Spinal cord (tissue), 10 donors: Measurements from ENCODE around the gene KRTAP10-7. TPM values are rescaled to one million over a fixed set of nuclear protein-coding genes. Genes with fewer than 3 reads are reported as not detected.

ENCODE experiments used
- DNase-seq, 6 donors: peaks; one replicate each; pipeline versions ENCODE4 v3.0.0 to v3.0.0-alpha.2; 2013 to 2015; ENCODE audit warnings: low spot score in 6 of 6, low read depth in 4 of 6
- H3K27ac ChIP-seq: one replicate; pipeline ENCODE4 v1.5.1; 2013; ENCODE audit warnings: low read depth, low read length, control low read depth
- H3K27me3 ChIP-seq: one replicate; pipeline ENCODE4 v1.6.1; 2013; ENCODE audit warnings: low read length; ENCODE audit not compliant: control insufficient read depth, insufficient read depth
- H3K36me3 ChIP-seq: one replicate; pipeline ENCODE4 v1.6.1; 2013; ENCODE audit warnings: low read length; ENCODE audit not compliant: control insufficient read depth, insufficient read depth
- H3K4me1 ChIP-seq: one replicate; pipeline ENCODE4 v1.6.1; 2013; ENCODE audit warnings: low read length; ENCODE audit not compliant: control insufficient read depth, insufficient read depth
- H3K4me3 ChIP-seq: one replicate; pipeline ENCODE4 v1.5.1; 2013; ENCODE audit warnings: low read depth, low read length, control low read depth
- H3K9me3 ChIP-seq: one replicate; pipeline ENCODE4 v1.6.1; 2013; ENCODE audit warnings: low read length; ENCODE audit not compliant: control insufficient read depth, insufficient read depth
- WGBS: methylation state at CpG from one replicate; pipeline ENCODE4 v1.1.5; 2013; ENCODE audit warnings: missing lambda C conversion rate; ENCODE audit not compliant: insufficient coverage; 5-methylcytosine and 5-hydroxymethylcytosine counted together
- polyA plus RNA-seq, 2 donors: library from polyadenylated mRNA; unstranded; fragments of 120-200 nt; gene quantifications; one replicate each; pipeline ENCODE4 v1.2.1, GENCODE V29; 2013; ENCODE audit not compliant: insufficient read length in 2 of 2
- total RNA-seq, 2 donors: library from RNA; depleted of rRNA in 1 of 2; stranded (reverse); fragments of 120-200 nt in 1 of 2; fragments of >200 nt in 1 of 2; gene quantifications; one replicate each; pipeline versions ENCODE4 v1.2.3 to v1.2.4, GENCODE V29; 2013 to 2014
- donor health status: healthy.

KRTAP10-7 gene
- total and polyA plus RNA-seq, 4 donors, result not detected

DNA sequence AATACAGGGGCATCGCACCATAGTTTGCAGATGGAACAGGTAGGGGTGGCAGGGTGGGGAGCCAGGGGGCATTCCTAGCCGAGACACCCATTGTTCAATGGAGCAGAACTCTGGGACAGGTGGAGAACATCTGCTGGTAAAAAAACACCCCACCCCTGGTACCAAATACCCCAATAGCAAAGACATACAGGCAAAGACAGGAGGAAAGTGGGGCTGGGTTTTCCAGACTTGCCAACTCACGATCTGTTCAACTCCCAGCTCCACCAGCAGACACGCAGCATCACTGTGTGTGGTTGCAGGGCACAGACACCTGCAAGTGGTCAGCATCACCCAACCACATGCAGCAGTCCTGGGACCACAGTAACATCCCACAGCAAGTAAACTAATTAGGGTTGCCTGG, 11.2 kb downstream of the KRTAP10-7 start:
- Histone ChIP-seq H3K36me3 (no peaks in the 10 kb centered on the region), H3K4me1 (no peaks in the 10 kb centered on the region), H3K9me3 (peaks cover 6% of the 10 kb centered on the region), H3K4me3 (no peak overlapping the region), H3K27ac (no peak overlapping the region), H3K27me3 (no peaks in the 10 kb centered on the region)
- DNase-seq, result no peak
- 95% methylated on average over 3 of the region's 4 CpGs for WGBS

DNA sequence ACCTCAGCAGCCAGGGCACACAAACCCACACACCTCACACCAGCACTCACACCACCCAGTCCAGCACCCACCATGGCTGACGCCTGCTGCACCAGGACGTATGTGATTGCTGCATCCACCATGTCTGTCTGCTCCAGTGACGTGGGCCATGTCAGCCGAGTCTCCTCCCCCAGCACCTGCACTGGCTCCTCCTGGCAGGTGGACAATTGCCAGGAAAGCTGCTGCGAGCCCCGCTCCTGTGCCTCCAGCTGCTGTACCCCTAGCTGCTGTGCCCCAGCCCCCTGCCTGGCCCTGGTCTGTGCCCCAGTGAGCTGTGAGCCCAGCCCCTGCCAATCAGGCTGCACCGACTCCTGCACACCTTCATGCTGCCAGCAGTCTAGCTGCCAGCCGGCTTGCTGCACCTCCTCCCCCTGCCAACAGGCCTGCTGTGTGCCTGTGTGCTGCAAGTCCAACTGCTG, 11.7 kb downstream of the KRTAP10-7 start, which contains the start of gene KRTAP10-8:
TSS of gene KRTAP10-8 (plus strand) at position 51 of the 458 bp plus-strand sequence. CDS start at position 73, 22 bp downstream.
- Histone ChIP-seq H3K4me1 (no peaks in the 10 kb centered on the region), H3K27ac (no peak within 1 kb of the TSS), H3K4me3 (no peak within 1 kb of the TSS), H3K36me3 (no peaks in the 10 kb centered on the region), H3K27me3 (no peaks in the 10 kb centered on the region), H3K9me3 (peaks cover 6% of the 10 kb centered on the region)
- DNase-seq, result no peak
- WGBS, result 86% methylated on average over 8 of the region's 8 CpGs

GRCh38 chr21:44612669-44613229, 12.4 kb downstream of the KRTAP10-7 start:
- Histone ChIP-seq H3K27me3 (no peaks in the 10 kb centered on the region), H3K27ac (no peak overlapping the region), H3K4me1 (no peaks in the 10 kb centered on the region), H3K9me3 (peaks cover 6% of the 10 kb centered on the region), H3K36me3 (no peaks in the 10 kb centered on the region), H3K4me3 (no peak overlapping the region)
- DNase-seq, result no peak
- WGBS, result 80% methylated on average over 13 of the region's 13 CpGs

DNA sequence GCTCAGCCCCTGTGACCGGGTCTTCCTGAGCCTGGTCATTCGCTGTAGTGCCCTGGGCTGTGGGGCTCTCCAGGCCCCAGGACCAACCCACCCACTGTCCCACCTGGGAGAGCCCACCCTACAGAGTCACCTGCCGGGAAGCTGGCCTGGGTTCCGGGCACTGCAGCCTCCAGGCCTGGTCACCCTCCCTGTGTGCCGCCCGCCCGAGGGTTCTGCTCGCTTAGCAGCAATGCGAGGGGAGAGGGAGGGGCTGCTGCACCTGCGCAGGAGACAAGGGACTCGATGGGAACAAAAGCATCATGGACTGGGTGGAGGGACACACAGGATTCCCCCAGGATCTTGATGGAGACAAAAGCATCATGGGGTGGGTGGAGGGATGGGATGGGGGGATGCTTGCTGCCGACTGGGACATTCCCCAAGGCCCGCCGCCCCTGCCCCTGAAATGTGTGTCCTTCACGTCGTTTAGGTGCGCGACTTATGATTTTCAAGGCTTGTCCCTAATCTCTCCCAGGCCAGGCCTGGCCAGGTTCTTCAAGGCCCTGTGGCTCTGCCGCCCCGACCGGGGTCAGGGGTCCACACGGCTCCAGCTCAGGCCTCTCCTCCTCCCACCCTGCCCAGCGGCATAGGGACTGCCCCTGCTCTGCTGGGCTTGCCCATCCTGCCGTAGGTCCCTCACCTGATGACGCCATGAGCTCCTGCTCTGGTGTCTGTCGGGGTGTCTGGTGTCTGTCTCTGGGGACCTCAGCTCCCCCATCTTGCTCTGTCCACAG, 13.2 kb downstream of the KRTAP10-7 start:
- 91% methylated on average over 26 of the region's 26 CpGs for WGBS
- H3K4me1 ChIP-seq, result no peaks in the 10 kb centered on the region

DNA sequence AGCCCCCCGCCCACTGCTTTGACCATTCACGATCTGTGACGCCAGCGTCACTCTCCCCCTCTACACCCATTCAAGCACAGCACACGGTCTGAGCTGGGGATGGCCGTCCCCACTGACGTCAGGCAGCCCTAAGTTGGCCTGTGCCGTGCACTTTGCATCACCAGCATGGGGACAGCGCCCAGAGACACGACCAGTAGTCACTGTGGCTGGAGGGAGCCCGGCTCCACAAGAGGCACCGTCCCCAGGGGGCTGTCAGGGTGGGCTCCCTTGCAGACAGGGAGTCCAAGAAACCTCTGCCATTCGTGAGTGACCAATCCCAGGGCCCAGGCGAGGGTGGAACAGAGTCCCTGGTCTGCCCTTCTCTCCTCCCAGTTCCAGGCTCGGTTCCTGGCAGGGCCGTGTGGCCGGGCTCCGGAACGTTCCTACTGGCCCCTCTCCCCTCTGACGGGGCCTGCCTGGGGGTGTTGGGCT, 13.8 kb downstream of the KRTAP10-7 start:
- Histone ChIP-seq H3K4me3 (no peak overlapping the region), H3K4me1 (no peaks in the 10 kb centered on the region), H3K9me3 (peaks cover 6% of the 10 kb centered on the region), H3K27ac (no peak overlapping the region), H3K36me3 (no peaks in the 10 kb centered on the region), H3K27me3 (no peaks in the 10 kb centered on the region)
- DNase-seq, result no peak
- 81% methylated on average over 14 of the region's 20 CpGs for WGBS

More for the DNA sequence above, 13.2 kb downstream of the KRTAP10-7 start:
- Histone ChIP-seq H3K9me3 (peaks cover 6% of the 10 kb centered on the region), H3K4me3 (no peak overlapping the region), H3K36me3 (no peaks in the 10 kb centered on the region), H3K27ac (no peak overlapping the region), H3K27me3 (no peaks in the 10 kb centered on the region)
- DNase-seq, result no peak

GRCh38 chr21:44614961-44615391, 14.6 kb downstream of the KRTAP10-7 start:
- Histone ChIP-seq H3K27ac (no peak overlapping the region), H3K4me3 (no peak overlapping the region), H3K4me1 (no peaks in the 10 kb centered on the region), H3K27me3 (no peaks in the 10 kb centered on the region), H3K9me3 (peaks cover 2% of the 10 kb centered on the region), H3K36me3 (no peaks in the 10 kb centered on the region)
- no peak for DNase-seq
- 88% methylated on average over 18 of the region's 28 CpGs for WGBS

GRCh38 chr21:44615466-44615865, 15.1 kb downstream of the KRTAP10-7 start:
- H3K4me3 ChIP-seq, result no peak overlapping the region
- H3K27me3 ChIP-seq, result no peaks in the 10 kb centered on the region
- H3K9me3 ChIP-seq, result peaks cover 2% of the 10 kb centered on the region
- no peaks in the 10 kb centered on the region for H3K36me3 ChIP-seq
- no peak overlapping the region for H3K27ac ChIP-seq
- no peak for DNase-seq
- H3K4me1 ChIP-seq, result no peaks in the 10 kb centered on the region
- 88% methylated on average over 2 of the region's 8 CpGs for WGBS

DNA sequence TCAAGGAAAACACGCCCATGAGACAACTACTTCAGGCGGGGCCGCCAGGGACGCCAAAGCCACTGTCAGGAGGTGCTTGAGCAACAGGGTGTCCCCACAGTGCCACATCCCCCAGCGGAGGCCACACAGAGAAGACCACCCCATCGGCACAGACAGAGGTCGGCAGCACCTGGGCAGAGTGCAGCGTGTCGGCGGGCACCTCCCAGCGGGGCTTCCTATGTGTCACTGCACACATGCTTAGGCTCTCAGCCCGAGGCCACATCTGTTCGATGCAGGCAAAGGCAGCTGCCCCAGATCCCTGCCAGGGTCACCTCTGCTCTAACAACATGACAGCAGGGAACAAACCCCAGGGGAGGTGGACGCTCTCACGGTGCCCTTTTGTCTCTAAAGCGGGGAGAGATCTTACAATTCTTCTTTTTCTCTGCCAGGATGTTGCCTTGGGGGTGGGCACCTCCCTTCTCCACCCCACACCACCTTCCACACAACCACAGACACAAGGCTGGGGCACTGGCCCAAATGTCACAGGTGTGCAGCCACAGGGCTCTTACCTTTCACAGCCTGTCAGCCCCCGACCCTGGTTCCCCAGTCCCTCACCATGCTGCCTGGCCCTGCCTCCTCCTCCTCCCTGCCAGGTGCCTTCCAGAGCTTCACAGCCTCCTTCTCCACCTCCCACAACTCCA, 15.7 kb downstream of the KRTAP10-7 start:
- 73% methylated on average over 16 of the region's 17 CpGs for WGBS
- DNase-seq, result no peak
- Histone ChIP-seq H3K4me1 (no peaks in the 10 kb centered on the region), H3K27ac (no peak overlapping the region), H3K4me3 (no peak overlapping the region), H3K27me3 (no peaks in the 10 kb centered on the region), H3K9me3 (peaks cover 2% of the 10 kb centered on the region), H3K36me3 (no peaks in the 10 kb centered on the region)

- Histone ChIP-seq H3K27ac (no peak overlapping the region), H3K4me1 (no peaks in the 10 kb centered on the region), H3K27me3 (no peaks in the 10 kb centered on the region), H3K9me3 (no peaks in the 10 kb centered on the region), H3K4me3 (no peak overlapping the region), H3K36me3 (no peaks in the 10 kb centered on the region)
- DNase-seq, result no peak
- 89% methylated on average over 16 of the region's 16 CpGs for WGBS
Measured at GRCh38 chr21:44616591-44616926, 16.2 kb downstream of the KRTAP10-7 start.
